ENCODE data around the gene TPPP2.

Gene TPPP2

DNA sequence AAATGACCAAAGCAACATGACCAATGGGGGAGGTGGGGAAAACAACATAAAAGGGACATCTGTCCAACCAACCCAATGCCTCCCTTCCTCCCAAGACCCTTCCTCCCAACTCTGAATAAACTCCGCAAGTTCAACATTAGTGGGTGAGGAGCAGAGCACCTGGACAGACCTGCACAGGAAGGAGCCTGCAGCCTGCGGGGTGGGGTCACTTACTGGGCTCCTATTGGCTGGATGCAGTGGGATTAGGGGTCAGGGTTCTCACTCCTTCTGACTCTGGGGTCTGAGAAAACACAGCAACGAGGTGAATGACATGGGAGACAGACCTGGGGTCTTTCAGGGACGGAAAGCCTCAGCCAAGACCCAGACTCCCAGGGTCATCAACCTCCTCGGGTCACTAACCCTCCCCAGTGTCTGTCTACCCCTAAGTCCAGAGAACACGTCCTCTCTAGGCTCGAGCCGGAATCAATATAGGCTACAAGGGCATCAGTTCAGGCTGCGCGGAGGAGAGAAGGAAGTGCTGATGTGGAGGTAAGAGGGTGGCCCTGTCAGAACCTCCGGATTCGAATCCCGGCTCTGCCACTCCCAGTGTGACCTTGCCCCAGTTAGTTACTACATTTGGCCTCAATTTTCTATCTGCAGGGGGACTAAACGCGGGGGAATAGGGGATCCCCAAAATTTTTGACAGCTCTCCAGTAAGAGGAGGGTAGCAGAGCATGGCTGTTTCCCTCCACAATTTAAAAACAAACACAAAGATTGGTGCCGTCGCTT, 6.0 kb upstream of the TPPP2 start (continued):
- TF ChIP-seq, protein P1, sequence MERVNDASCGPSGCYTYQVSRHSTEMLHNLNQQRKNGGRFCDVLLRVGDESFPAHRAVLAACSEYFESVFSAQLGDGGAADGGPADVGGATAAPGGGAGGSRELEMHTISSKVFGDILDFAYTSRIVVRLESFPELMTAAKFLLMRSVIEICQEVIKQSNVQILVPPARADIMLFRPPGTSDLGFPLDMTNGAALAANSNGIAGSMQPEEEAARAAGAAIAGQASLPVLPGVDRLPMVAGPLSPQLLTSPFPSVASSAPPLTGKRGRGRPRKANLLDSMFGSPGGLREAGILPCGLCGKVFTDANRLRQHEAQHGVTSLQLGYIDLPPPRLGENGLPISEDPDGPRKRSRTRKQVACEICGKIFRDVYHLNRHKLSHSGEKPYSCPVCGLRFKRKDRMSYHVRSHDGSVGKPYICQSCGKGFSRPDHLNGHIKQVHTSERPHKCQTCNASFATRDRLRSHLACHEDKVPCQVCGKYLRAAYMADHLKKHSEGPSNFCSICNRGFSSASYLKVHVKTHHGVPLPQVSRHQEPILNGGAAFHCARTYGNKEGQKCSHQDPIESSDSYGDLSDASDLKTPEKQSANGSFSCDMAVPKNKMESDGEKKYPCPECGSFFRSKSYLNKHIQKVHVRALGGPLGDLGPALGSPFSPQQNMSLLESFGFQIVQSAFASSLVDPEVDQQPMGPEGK (tag by site-specific recombination; IDR thresholded peaks at IDR 0.05) = no peak
- TF ChIP-seq ZNF600 (tag by site-specific recombination; IDR thresholded peaks at IDR 0.05) (no peak), ZNF76 (tag by site-specific recombination; IDR thresholded peaks at IDR 0.05; ENCODE audit: borderline replicate concordance, low read depth) (no peak), MZF1 (tag by site-specific recombination; IDR thresholded peaks at IDR 0.05; ENCODE audit: borderline replicate concordance) (no peak), ZNF223 (tag by site-specific recombination; IDR thresholded peaks at IDR 0.05) (no peak)

DNA sequence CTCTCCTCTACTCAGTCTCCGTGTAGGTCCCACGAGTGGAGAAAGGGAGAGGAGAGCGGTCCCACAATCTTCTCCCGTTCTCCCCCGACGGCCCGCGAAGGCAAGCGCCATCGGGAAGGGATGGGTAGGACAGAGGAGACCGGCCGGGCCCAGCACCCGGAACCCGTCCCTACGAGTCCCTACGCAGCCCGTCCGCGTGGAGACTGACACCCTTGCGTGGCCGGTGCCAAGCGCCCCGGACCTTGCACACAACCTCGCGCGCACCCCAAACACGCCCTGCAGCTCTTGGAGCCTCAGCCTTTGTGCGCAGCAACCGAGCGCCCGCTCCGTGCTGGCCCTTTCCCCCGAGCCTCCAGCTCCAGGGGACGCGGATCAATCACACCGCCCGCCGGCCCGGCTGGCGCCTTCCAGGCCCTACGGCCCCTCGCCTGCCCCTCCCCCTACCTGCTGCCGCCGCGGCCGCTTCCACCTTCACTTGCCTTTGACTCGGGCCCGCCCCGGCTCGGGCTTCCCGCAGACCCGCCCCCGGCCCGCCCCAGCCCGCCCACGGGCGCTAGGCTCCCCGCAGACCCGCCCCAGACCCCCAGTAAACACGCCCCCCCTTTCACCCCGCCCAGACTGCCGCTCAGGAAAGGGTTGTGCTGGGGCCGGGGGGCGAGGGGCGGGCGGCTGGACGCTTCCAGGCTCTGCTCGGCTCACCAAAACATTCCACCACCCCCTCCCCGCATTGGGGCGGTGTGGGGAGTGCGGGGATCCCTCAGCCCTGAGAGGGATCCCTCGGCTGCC, 5.2 kb upstream of the TPPP2 start, which contains the start of gene NDRG2:
TSS of gene NDRG2 (minus strand) at position 477 of the 786 bp plus-strand sequence. CDS start 1,746 bp downstream, outside the sequence.
- Histone ChIP-seq H3K36me3 (ENCODE audit: control insufficient read depth in 2 of 2, insufficient read depth in 1 of 2, low read length in 2 of 2) (peaks cover 0 to 22% of the 10 kb centered on the region in 2 experiments; a peak in 2 of 3 replicates), H3K9me3 (ENCODE audit: control insufficient read depth, insufficient read depth, low read depth, low read length) (no peaks in the 10 kb centered on the region), H3K4me1 (ENCODE audit: control insufficient read depth, insufficient read depth, low read length) (peaks cover 10% of the 10 kb centered on the region; the same call in 1 of the 2 replicates), H3K27ac (ENCODE audit: extremely low read depth, low read depth, low read length) (peak within 1 kb of the TSS; percentile 74; the same call in 1 of the 2 replicates), H3K4me3 (ENCODE audit: low read depth, low read length) (peak within 1 kb of the TSS; percentile 69)
- ChIA-PET CTCF (interaction anchor here (1.7 kb wide), 1 partner anchor 13 kb away, joined by 4 read pairs; no protein-coding TSS in a partner anchor), POLR2A (interaction anchor here (0.7 to 1.0 kb wide), 2 partner anchors 10 to 47 kb away, joined by 3 to 5 read pairs; no protein-coding TSS in a partner anchor)
- TF ChIP-seq ZNF777 (tag by site-specific recombination; IDR thresholded peaks at IDR 0.05; ENCODE audit: borderline replicate concordance) (peak; percentile 84; the same call in 1 of the 2 replicates), REST (tag by site-specific recombination; IDR thresholded peaks at IDR 0.05) (no peak), ZBTB26 (tag by site-specific recombination; optimal IDR thresholded peaks at IDR 0.05) (peak; percentile 61), ZNF544 (tag by site-specific recombination; IDR thresholded peaks at IDR 0.05) (no peak), BCL11B (tag by site-specific recombination; IDR thresholded peaks at IDR 0.05; ENCODE audit: low read depth) (no peak), ZNF639 (tag by site-specific recombination; IDR thresholded peaks at IDR 0.05) (no peak), ZNF16 (tag by site-specific recombination; IDR thresholded peaks at IDR 0.05; ENCODE audit: low read depth) (no peak), GLIS2 (tag by site-specific recombination; IDR thresholded peaks at IDR 0.05) (no peak), ZFP41 (tag by site-specific recombination; IDR thresholded peaks at IDR 0.05; ENCODE audit: borderline replicate concordance) (no peak), ZNF335 (tag by site-specific recombination; conservative IDR thresholded peaks at IDR 0.05) (0 out of 2 replicates have a peak, but pooled peaks have one; percentile 29)
- TF ChIP-seq, protein P2, sequence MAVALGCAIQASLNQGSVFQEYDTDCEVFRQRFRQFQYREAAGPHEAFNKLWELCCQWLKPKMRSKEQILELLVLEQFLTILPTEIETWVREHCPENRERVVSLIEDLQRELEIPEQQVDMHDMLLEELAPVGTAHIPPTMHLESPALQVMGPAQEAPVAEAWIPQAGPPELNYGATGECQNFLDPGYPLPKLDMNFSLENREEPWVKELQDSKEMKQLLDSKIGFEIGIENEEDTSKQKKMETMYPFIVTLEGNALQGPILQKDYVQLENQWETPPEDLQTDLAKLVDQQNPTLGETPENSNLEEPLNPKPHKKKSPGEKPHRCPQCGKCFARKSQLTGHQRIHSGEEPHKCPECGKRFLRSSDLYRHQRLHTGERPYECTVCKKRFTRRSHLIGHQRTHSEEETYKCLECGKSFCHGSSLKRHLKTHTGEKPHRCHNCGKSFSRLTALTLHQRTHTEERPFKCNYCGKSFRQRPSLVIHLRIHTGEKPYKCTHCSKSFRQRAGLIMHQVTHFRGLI (tag by site-specific recombination; IDR thresholded peaks at IDR 0.05) = no peak
- TF ChIP-seq, protein P1 (tag by site-specific recombination; IDR thresholded peaks at IDR 0.05) = peak; percentile 37; the same call in 1 of the 2 replicates
- TF ChIP-seq, protein P3, sequence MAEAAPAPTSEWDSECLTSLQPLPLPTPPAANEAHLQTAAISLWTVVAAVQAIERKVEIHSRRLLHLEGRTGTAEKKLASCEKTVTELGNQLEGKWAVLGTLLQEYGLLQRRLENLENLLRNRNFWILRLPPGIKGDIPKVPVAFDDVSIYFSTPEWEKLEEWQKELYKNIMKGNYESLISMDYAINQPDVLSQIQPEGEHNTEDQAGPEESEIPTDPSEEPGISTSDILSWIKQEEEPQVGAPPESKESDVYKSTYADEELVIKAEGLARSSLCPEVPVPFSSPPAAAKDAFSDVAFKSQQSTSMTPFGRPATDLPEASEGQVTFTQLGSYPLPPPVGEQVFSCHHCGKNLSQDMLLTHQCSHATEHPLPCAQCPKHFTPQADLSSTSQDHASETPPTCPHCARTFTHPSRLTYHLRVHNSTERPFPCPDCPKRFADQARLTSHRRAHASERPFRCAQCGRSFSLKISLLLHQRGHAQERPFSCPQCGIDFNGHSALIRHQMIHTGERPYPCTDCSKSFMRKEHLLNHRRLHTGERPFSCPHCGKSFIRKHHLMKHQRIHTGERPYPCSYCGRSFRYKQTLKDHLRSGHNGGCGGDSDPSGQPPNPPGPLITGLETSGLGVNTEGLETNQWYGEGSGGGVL (tag by site-specific recombination; IDR thresholded peaks at IDR 0.05) = 0 out of 2 replicates have a peak, but pooled peaks have one; percentile 30
